ENCODE data around the gene SLC22A5. TPM values are rescaled to one million over a fixed set of nuclear protein-coding genes. Genes with fewer than 3 reads are reported as not detected.

The SLC22A5 gene
- total RNA-seq, 3 donors from 2014 or later (not counting 1 experiment from before 2014, with no cell fraction given) = 1.6 to 5.0 (median 3.9) TPM

DNA sequence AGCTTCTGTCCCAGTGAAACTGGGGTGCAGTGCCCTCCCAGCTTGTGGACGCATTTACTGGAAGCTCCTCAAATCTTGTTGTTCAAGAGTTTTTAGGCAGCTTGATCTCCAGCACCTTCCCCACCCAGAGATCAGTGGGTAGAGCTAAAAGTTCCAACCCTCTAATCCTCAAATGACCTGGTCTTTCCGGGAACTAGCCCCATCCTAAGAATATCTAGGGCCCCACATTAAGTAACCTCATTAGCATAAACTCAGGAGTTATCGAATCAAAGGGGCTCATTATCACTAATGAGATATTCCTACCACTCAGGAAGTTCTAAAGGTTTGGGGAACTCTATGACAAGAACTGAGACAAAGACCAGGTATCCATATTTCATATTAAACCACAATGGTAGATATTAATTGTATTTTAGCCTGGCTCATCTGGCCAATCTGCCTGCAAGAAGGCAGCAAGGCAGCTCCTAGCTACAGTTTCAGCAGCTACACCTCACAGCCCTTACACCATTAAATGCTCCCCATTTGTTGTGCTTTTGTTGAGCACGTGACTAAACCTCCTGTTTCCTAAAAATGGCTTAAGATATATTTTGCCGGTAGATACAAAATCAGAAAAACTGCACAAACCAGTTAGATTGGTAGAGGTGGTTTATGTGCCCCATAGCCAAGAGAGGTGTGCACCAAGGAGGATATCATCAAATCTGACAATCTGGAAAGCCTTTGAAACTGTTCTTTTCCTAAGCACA, 24.6 kb upstream of the SLC22A5 start:
- H3K27ac Mint-ChIP-seq = no peak overlapping the region
- Histone ChIP-seq H3K9me3 (ENCODE audit: control insufficient read depth, insufficient read depth, low read length) (no peaks in the 10 kb centered on the region), H3K4me1 (ENCODE audit: control insufficient read depth, insufficient read depth, low read length) (no peaks in the 10 kb centered on the region), H3K27ac (ENCODE audit: low read length) (no peak overlapping the region), H3K4me3 (ENCODE audit: low read length) (no peak overlapping the region), H3K36me3 (ENCODE audit: control insufficient read depth, insufficient read depth, low read length) (no peaks in the 10 kb centered on the region), H3K27me3 (ENCODE audit: control insufficient read depth, insufficient read depth, low read length) (no peaks in the 10 kb centered on the region)
- no peaks in the 10 kb centered on the region for H3K9me3 Mint-ChIP-seq
- intact Hi-C loops (cut with micrococcal nuclease) = no loop called here
- H3K27me3 Mint-ChIP-seq (ENCODE audit: low read depth in 2 of 2) = peaks cover 0 to 8% of the 10 kb centered on the region in 2 donors
- H3K36me3 Mint-ChIP-seq = no peaks in the 10 kb centered on the region
- DNase-seq (no peak), ATAC-seq (no peak)
- TF ChIP-seq, protein P1, sequence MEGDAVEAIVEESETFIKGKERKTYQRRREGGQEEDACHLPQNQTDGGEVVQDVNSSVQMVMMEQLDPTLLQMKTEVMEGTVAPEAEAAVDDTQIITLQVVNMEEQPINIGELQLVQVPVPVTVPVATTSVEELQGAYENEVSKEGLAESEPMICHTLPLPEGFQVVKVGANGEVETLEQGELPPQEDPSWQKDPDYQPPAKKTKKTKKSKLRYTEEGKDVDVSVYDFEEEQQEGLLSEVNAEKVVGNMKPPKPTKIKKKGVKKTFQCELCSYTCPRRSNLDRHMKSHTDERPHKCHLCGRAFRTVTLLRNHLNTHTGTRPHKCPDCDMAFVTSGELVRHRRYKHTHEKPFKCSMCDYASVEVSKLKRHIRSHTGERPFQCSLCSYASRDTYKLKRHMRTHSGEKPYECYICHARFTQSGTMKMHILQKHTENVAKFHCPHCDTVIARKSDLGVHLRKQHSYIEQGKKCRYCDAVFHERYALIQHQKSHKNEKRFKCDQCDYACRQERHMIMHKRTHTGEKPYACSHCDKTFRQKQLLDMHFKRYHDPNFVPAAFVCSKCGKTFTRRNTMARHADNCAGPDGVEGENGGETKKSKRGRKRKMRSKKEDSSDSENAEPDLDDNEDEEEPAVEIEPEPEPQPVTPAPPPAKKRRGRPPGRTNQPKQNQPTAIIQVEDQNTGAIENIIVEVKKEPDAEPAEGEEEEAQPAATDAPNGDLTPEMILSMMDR (IDR thresholded peaks at IDR 0.05) = no peak
- H3K4me3 Mint-ChIP-seq = no peak overlapping the region
- H3K4me1 Mint-ChIP-seq = no peaks in the 10 kb centered on the region
- WGBS (ENCODE audit: insufficient coverage) = 75% methylated on average over 4 of the region's 5 CpGs

DNA sequence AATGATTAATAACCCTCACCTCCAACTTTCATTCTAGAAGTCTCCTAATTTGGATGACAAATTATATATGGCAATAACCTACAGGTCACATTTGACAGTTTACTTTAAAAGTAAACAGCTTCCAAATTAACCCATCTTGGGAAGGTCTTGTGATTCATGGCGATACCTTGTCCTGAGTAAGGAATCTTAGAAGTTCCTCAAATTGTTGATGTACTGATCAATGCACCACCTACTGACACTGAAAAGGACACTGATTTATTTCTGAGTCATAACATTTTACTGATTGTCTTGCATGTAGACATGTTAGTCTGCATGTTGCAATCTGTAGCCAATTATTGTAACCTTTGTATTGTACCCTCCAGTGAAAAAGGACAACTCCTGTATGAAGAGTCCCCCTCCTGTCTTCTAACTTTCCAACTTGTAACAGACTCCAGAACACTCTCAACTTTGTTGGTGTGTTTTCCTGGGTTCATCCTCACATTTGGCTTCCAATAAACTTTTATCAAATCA, 16.0 kb upstream of the SLC22A5 start:
- no peaks in the 10 kb centered on the region for H3K36me3 ChIP-seq (ENCODE audit: control insufficient read depth, insufficient read depth, low read length)
- ATAC-seq = no peak
- TF ChIP-seq, protein P1 (IDR thresholded peaks at IDR 0.05) = no peak
- Mint-ChIP-seq H3K4me1 (no peaks in the 10 kb centered on the region), H3K9me3 (no peaks in the 10 kb centered on the region), H3K27ac (no peak overlapping the region), H3K36me3 (no peaks in the 10 kb centered on the region), H3K27me3 (ENCODE audit: low read depth in 2 of 2) (peaks cover 0 to 10% of the 10 kb centered on the region in 2 donors), H3K4me3 (no peak overlapping the region)
- H3K27ac ChIP-seq (ENCODE audit: low read length) = no peak overlapping the region
- WGBS (ENCODE audit: insufficient coverage) = 100% methylated on average over 1 of the region's 1 CpG
- intact Hi-C loops (cut with micrococcal nuclease) = no loop called here
- no peak for DNase-seq
- no peak overlapping the region for H3K4me3 ChIP-seq (ENCODE audit: low read length)
- H3K27me3 ChIP-seq (ENCODE audit: control insufficient read depth, insufficient read depth, low read length) = no peaks in the 10 kb centered on the region
- H3K4me1 ChIP-seq (ENCODE audit: control insufficient read depth, insufficient read depth, low read length) = no peaks in the 10 kb centered on the region
- no peaks in the 10 kb centered on the region for H3K9me3 ChIP-seq (ENCODE audit: control insufficient read depth, insufficient read depth, low read length)

DNA sequence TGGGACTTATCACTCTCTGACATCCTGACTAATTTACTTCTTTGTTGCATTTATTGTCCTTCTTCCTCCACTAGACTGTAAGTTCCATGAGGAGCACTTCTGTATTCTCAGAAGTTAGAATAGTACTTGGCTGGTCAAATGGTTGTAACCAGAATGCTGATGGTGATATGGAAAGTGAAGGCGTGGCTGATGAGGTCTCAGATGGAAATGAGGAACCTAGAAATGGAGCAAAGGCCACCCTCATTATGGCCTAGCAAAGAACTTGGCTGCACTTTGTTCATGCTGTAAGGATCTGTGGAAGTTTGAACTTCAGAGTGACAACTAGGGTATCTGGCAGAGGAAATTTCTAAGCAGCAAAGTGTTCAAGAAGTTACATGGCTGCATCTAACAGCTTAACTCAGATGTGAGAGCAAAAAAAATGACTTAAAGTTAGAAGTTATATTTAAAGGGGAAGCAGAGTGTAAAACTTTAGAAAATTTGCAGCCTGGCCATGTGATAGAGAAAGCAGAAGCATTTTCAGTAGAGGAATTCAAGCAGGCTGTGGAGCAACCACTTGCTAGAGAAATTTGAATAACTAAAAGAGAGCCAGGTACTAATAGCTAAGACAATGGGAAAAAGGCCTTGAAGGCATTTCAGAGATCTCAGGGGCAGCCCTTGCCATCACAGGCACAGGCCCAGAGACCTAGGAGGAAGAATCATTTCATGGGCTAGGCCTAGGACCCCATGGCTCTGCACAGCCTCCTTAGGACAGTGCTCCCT, 14.9 kb upstream of the SLC22A5 start:
- Histone ChIP-seq H3K27me3 (ENCODE audit: control insufficient read depth, insufficient read depth, low read length) (no peaks in the 10 kb centered on the region), H3K36me3 (ENCODE audit: control insufficient read depth, insufficient read depth, low read length) (no peaks in the 10 kb centered on the region), H3K27ac (ENCODE audit: low read length) (no peak overlapping the region), H3K4me3 (ENCODE audit: low read length) (no peak overlapping the region), H3K4me1 (ENCODE audit: control insufficient read depth, insufficient read depth, low read length) (no peaks in the 10 kb centered on the region), H3K9me3 (ENCODE audit: control insufficient read depth, insufficient read depth, low read length) (no peaks in the 10 kb centered on the region)
- Mint-ChIP-seq H3K36me3 (no peaks in the 10 kb centered on the region), H3K4me1 (no peaks in the 10 kb centered on the region), H3K9me3 (no peaks in the 10 kb centered on the region), H3K4me3 (no peak overlapping the region), H3K27ac (no peak overlapping the region), H3K27me3 (ENCODE audit: low read depth in 2 of 2) (peaks cover 0 to 10% of the 10 kb centered on the region in 2 donors)
- ATAC-seq = no peak
- no peak for DNase-seq
- TF ChIP-seq, protein P1 (IDR thresholded peaks at IDR 0.05) = no peak
- WGBS (ENCODE audit: insufficient coverage) = 87% methylated on average over 1 of the region's 1 CpG
- intact Hi-C loops (cut with micrococcal nuclease) = no loop called here
